ENCODE results near the gene TM4SF4. TPM values are rescaled to one million over a fixed set of nuclear protein-coding genes. Genes with fewer than 3 reads are reported as not detected.

TM4SF4 gene
- total RNA-seq, 4 donors from 2014 or later: 5.6 TPM; not detected in 3

GRCh38 chr3:149497966-149498670 lies 23.6 kb downstream of the TM4SF4 start:
- no peaks in the 10 kb centered on the region for H3K27me3 ChIP-seq
- no peak overlapping the region for H3K4me3 ChIP-seq
- no peaks in the 10 kb centered on the region for H3K4me1 ChIP-seq
- TF ChIP-seq POLR2A (IDR thresholded peaks at IDR 0.05) (no peak), CTCF (IDR thresholded peaks at IDR 0.05) (no peak)
- H3K36me3 ChIP-seq: no peaks in the 10 kb centered on the region
- no peak for DNase-seq
- intact Hi-C loops (cut with DNase I; ENCODE audit: low total_unique reads): no loop called here
- no peaks in the 10 kb centered on the region for H3K9me3 ChIP-seq
- H3K27ac ChIP-seq: no peak overlapping the region

GRCh38 chr3:149501524-149501923 lies 27.0 kb downstream of the TM4SF4 start:
- DNase-seq: no peak
- no peak for TF ChIP-seq POLR2A (IDR thresholded peaks at IDR 0.05)
- no peak for TF ChIP-seq CTCF (IDR thresholded peaks at IDR 0.05)
- Histone ChIP-seq H3K27me3 (no peaks in the 10 kb centered on the region), H3K27ac (no peak overlapping the region), H3K36me3 (no peaks in the 10 kb centered on the region), H3K9me3 (no peaks in the 10 kb centered on the region), H3K4me3 (no peak overlapping the region), H3K4me1 (no peaks in the 10 kb centered on the region)
- intact Hi-C loops (cut with DNase I; ENCODE audit: low total_unique reads): no loop called here

GRCh38 chr3:149502438-149502837 lies 27.9 kb downstream of the TM4SF4 start:
- DNase-seq: no peak
- H3K27me3 ChIP-seq: no peaks in the 10 kb centered on the region
- no peaks in the 10 kb centered on the region for H3K4me1 ChIP-seq
- no peak overlapping the region for H3K4me3 ChIP-seq
- intact Hi-C loops (cut with DNase I; ENCODE audit: low total_unique reads): no loop called here
- H3K27ac ChIP-seq: no peak overlapping the region
- TF ChIP-seq CTCF (IDR thresholded peaks at IDR 0.05) (no peak), POLR2A (IDR thresholded peaks at IDR 0.05) (no peak)
- no peaks in the 10 kb centered on the region for H3K36me3 ChIP-seq
- H3K9me3 ChIP-seq: no peaks in the 10 kb centered on the region

GRCh38 chr3:149506540-149506939 lies 32.0 kb downstream of the TM4SF4 start:
- intact Hi-C loops (cut with DNase I; ENCODE audit: low total_unique reads): no loop called here
- no peaks in the 10 kb centered on the region for H3K36me3 ChIP-seq
- H3K4me1 ChIP-seq: no peaks in the 10 kb centered on the region
- H3K27me3 ChIP-seq: no peaks in the 10 kb centered on the region
- no peak for DNase-seq
- no peak for TF ChIP-seq CTCF (IDR thresholded peaks at IDR 0.05)
- H3K9me3 ChIP-seq: no peaks in the 10 kb centered on the region
- no peak overlapping the region for H3K4me3 ChIP-seq
- no peak overlapping the region for H3K27ac ChIP-seq

GRCh38 chr3:149506965-149507364 lies 32.5 kb downstream of the TM4SF4 start:
- H3K36me3 ChIP-seq: no peaks in the 10 kb centered on the region
- H3K4me1 ChIP-seq: no peaks in the 10 kb centered on the region
- no peaks in the 10 kb centered on the region for H3K9me3 ChIP-seq
- no peak overlapping the region for H3K4me3 ChIP-seq
- DNase-seq: no peak
- no peak overlapping the region for H3K27ac ChIP-seq
- TF ChIP-seq POLR2A (IDR thresholded peaks at IDR 0.05): no peak
- TF ChIP-seq CTCF (IDR thresholded peaks at IDR 0.05): no peak
- intact Hi-C loops (cut with DNase I; ENCODE audit: low total_unique reads): no loop called here
- H3K27me3 ChIP-seq: no peaks in the 10 kb centered on the region
